Retinal pigment epithelial cell (primary cell): Measurements from ENCODE around the gene FCRLB.

Source experiments
- DNase-seq: peaks from one replicate; pipeline ENCODE4 v3.0.0-alpha.2; 2010; ENCODE audit warnings: low read depth
- H3K4me3 ChIP-seq: 2 replicates; pipeline ENCODE4 v1.5.1; 2011; ENCODE audit warnings: mild to moderate bottlenecking, low read length, control low read depth, moderate library complexity
- CTCF ChIP-seq: conservative IDR thresholded peaks from 2 replicates; pipeline ENCODE4 v1.5.1; 2011; ENCODE audit warnings: low read depth, low read length, control low read depth, inconsistent platforms

Gene FCRLB

GRCh38 chr1:161728376-161729226 lies 7.3 kb downstream of the FCRLB start:
- no peak for DNase-seq
- TF ChIP-seq CTCF = no peak
- no peak overlapping the region for H3K4me3 ChIP-seq

- TF ChIP-seq CTCF = no peak
- DNase-seq = no peak
- no peak overlapping the region for H3K4me3 ChIP-seq
These were observed 8.8 kb downstream of the FCRLB start for GRCh38 chr1:161730050-161730564.

- TF ChIP-seq CTCF = no peak
These were observed 9.9 kb downstream of the FCRLB start for GRCh38 chr1:161731241-161731640.

GRCh38 chr1:161731981-161732718 lies 10.8 kb downstream of the FCRLB start:
- no peak for TF ChIP-seq CTCF
- DNase-seq = no peak

More at GRCh38 chr1:161731241-161731640, 9.9 kb downstream of the FCRLB start:
- no peak for DNase-seq
- no peak overlapping the region for H3K4me3 ChIP-seq

GRCh38 chr1:161733526-161733925 lies 12.2 kb downstream of the FCRLB start:
- no peak overlapping the region for H3K4me3 ChIP-seq
- TF ChIP-seq CTCF = no peak
- peak; percentile 58 for DNase-seq

More at GRCh38 chr1:161731981-161732718, 10.8 kb downstream of the FCRLB start:
- no peak overlapping the region for H3K4me3 ChIP-seq

- TF ChIP-seq CTCF = no peak
- no peak overlapping the region for H3K4me3 ChIP-seq
- DNase-seq = no peak
These were observed 14.5 kb downstream of the FCRLB start for GRCh38 chr1:161735837-161736236.
